HepG2 (cell line): ENCODE data around the gene PHACTR1. TPM values are rescaled to one million over a fixed set of nuclear protein-coding genes. Genes with fewer than 3 reads are reported as not detected.
A peak's percentile ranks its signal among the peaks of the same experiment; 100 is the strongest.

ENCODE experiments used
- ATF3 ChIP-seq: sonication (generic); formaldehyde crosslinking; IDR thresholded peaks from 2 replicates; pipeline ENCODE4 v1.4.0; 2020; ENCODE audit warnings: missing genetic modification reagents
- BCL3 ChIP-seq: sonication (generic); formaldehyde crosslinking; IDR thresholded peaks from 2 replicates; pipeline ENCODE4 v1.5.1; 2020; ENCODE audit warnings: mild to moderate bottlenecking, missing genetic modification reagents, moderate library complexity
- CEBPZ ChIP-seq: IDR thresholded peaks from 2 replicates; pipeline ENCODE4 v1.6.1; 2012; ENCODE audit warnings: low read length, improper control_type of control experiment
- GABPA ChIP-seq, 2 experiments: IDR thresholded peaks; 2 replicates each; pipeline ENCODE4 v1.6.1; 2011 to 2016; ENCODE audit warnings: low read depth in 2 of 2, low read length in 1 of 2, missing biosample characterization in 1 of 2, missing genetic modification characterization in 1 of 2
- GPN1 ChIP-seq: sonication (generic); formaldehyde crosslinking; IDR thresholded peaks from 2 replicates; pipeline ENCODE4 v1.5.1; 2020; ENCODE audit warnings: missing genetic modification reagents, borderline replicate concordance
- GTF3A ChIP-seq: sonication (generic); formaldehyde crosslinking; conservative IDR thresholded peaks from 2 replicates; pipeline ENCODE4 v1.4.0; 2020; ENCODE audit warnings: mild to moderate bottlenecking, missing genetic modification reagents
- SMC3 ChIP-seq: IDR thresholded peaks from 2 replicates; pipeline ENCODE4 v1.6.1; 2011; ENCODE audit warnings: low read length, improper control_type of control experiment
- SP4 ChIP-seq: sonication (generic); formaldehyde crosslinking; IDR thresholded peaks from 2 replicates; pipeline ENCODE4 v1.8.1; 2023; ENCODE audit warnings: mild to moderate bottlenecking, missing genetic modification reagents
- SP5 ChIP-seq: IDR thresholded peaks from 2 replicates; pipeline ENCODE4 v1.6.1; 2016; ENCODE audit warnings: low read depth, borderline replicate concordance
- TAF1 ChIP-seq: sonication (generic); formaldehyde crosslinking; IDR thresholded peaks from 2 replicates; pipeline ENCODE4 v1.4.0; 2020; ENCODE audit warnings: missing genetic modification reagents
- TRIM22 ChIP-seq: fragments of 450-650 bp; IDR thresholded peaks from 2 replicates; pipeline ENCODE4 v1.6.1; 2017
- ZBTB43 ChIP-seq: sonication (generic); formaldehyde crosslinking; conservative IDR thresholded peaks from 2 replicates; pipeline ENCODE4 v1.4.0; 2020; ENCODE audit warnings: missing genetic modification reagents
- ZNF44 ChIP-seq: sonication (generic); formaldehyde crosslinking; IDR thresholded peaks from 2 replicates; pipeline ENCODE4 v1.5.1; 2020; ENCODE audit warnings: mild to moderate bottlenecking, missing genetic modification reagents
- ZNF772 ChIP-seq: sonication (generic); formaldehyde crosslinking; IDR thresholded peaks from 2 replicates; pipeline ENCODE4 v1.5.0; 2020; ENCODE audit warnings: mild to moderate bottlenecking, missing genetic modification reagents
- ZSCAN5A ChIP-seq: sonication (generic); formaldehyde crosslinking; IDR thresholded peaks from 2 replicates; pipeline ENCODE4 v1.8.0; 2022; ENCODE audit warnings: mild to moderate bottlenecking, missing genetic modification reagents, borderline replicate concordance
- ZXDC ChIP-seq: sonication (generic); formaldehyde crosslinking; IDR thresholded peaks from 2 replicates; pipeline ENCODE4 v1.5.0; 2020; ENCODE audit warnings: mild to moderate bottlenecking, missing genetic modification reagents
- polyA plus RNA-seq, 8 experiments: library from polyadenylated mRNA; depleted of rRNA in 3 of 8; stranded (reverse) in 7 of 8; unstranded in 1 of 8; fragments of >200 nt; fragmentation: Illumina TruSeq in 4 of 8; extraction: Trizol in 4 of 8; gene quantifications; 2 replicates each; pipeline versions ENCODE4 v1.2.1 to v1.2.3, GENCODE V29; 2011 to 2016; ENCODE audit warnings: low read depth in 4 of 8, missing spikeins in 1 of 8, mixed read lengths in 1 of 8; ENCODE audit not compliant: insufficient read depth in 1 of 8
- total RNA-seq, 5 experiments: library from RNA; depleted of rRNA; stranded (reverse); fragments of >200 nt; fragmentation: Illumina TruSeq; extraction: Trizol; gene quantifications; 2 replicates each; pipeline ENCODE4 v1.2.3, GENCODE V29; 2016; ENCODE audit warnings: low read depth in 1 of 5

The PHACTR1 gene
- total and polyA plus RNA-seq, 2 of the 13 experiments (the other 11 are each of a cell fraction or from before 2014, with no cell fraction given): 0.09 TPM; not detected in 1

GRCh38 chr6:13302751-13303667 lies 586.4 kb downstream of the PHACTR1 start (continued):
- TF ChIP-seq TRIM22 (no peak), GABPA (IDR thresholded peaks at IDR 0.05; ENCODE audit: low read depth, low read length) (no peak), GABPA (CRISPR knock-in tag; IDR thresholded peaks at IDR 0.05; ENCODE audit: low read depth) (peak; percentile 42; the same call in 1 of the 2 replicates), ZSCAN5A (CRISPR knock-in tag) (no peak), GTF3A (CRISPR knock-in tag) (no peak), ATF3 (0 out of 2 replicates have a peak, but pooled peaks have one; percentile 32), ZBTB43 (no peak), ZNF44 (no peak), ZNF772 (CRISPR knock-in tag) (no peak), TAF1 (CRISPR knock-in tag) (no peak), SMC3 (no peak), SP5 (CRISPR knock-in tag) (0 out of 2 replicates have a peak, but pooled peaks have one; percentile 9), CEBPZ (no peak), ZXDC (no peak), GPN1 (no peak), BCL3 (CRISPR knock-in tag) (no peak), SP4 (CRISPR knock-in tag) (no peak)
